ENCODE measurements around the gene CDK8. TPM values are rescaled to one million over a fixed set of nuclear protein-coding genes. Genes with fewer than 3 reads are reported as not detected.

CDK8 gene
- total RNA-seq, 2 experiments from 2014 or later = 16.8 to 22.3 TPM

DNA sequence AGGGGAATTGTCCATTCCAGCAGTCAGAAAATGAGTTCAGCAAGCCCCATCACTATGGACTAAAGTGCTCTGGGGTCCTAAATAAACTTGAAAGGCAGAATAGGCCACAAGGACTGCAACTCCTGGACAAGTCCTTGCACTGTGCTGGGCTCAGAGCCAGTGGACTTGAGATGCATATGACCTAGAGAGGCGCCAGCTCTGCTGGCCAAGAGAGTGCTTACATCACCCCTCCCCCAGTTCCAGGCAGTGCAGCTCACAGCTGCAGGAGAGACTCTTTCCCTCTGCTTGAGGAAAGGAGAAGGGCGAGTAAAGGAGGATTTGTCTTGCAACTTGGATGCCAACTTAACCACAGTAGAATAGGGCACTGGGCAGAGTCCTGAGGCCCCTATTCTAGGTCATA, 194.1 kb downstream of the CDK8 start:
- no peak overlapping the region for H3K4me2 ChIP-seq (ENCODE audit: low read length)
- H3K4me3 ChIP-seq (ENCODE audit: low read depth, low read length, poor library complexity, severe bottlenecking) = no peak overlapping the region
- BruUV-seq (replicated peaks) = no TSS peak
- H3K36me3 ChIP-seq (ENCODE audit: insufficient read depth, low read length) = no peaks in the 10 kb centered on the region
- POLR2A ChIA-PET = no interaction called here
- CTCF ChIA-PET (ENCODE audit: unreplicated experiment) = no interaction called here
- H3K4me1 ChIP-seq (ENCODE audit: insufficient read depth, low read length, poor library complexity, severe bottlenecking) = no peaks in the 10 kb centered on the region
- H3K9me2 ChIP-seq (ENCODE audit: insufficient read depth, low read length) = no peaks in the 10 kb centered on the region
- DNase-seq (ENCODE audit: low spot score) = no peak
- no peak for TF ChIP-seq EZH2phosphoT487 (IDR thresholded peaks at IDR 0.05; ENCODE audit: borderline replicate concordance, low read depth, low read length)
- TF ChIP-seq, protein P1, sequence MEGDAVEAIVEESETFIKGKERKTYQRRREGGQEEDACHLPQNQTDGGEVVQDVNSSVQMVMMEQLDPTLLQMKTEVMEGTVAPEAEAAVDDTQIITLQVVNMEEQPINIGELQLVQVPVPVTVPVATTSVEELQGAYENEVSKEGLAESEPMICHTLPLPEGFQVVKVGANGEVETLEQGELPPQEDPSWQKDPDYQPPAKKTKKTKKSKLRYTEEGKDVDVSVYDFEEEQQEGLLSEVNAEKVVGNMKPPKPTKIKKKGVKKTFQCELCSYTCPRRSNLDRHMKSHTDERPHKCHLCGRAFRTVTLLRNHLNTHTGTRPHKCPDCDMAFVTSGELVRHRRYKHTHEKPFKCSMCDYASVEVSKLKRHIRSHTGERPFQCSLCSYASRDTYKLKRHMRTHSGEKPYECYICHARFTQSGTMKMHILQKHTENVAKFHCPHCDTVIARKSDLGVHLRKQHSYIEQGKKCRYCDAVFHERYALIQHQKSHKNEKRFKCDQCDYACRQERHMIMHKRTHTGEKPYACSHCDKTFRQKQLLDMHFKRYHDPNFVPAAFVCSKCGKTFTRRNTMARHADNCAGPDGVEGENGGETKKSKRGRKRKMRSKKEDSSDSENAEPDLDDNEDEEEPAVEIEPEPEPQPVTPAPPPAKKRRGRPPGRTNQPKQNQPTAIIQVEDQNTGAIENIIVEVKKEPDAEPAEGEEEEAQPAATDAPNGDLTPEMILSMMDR (conservative IDR thresholded peaks at IDR 0.05; ENCODE audit: low read length) = no peak
- no peaks in the 10 kb centered on the region for H3K79me2 ChIP-seq (ENCODE audit: insufficient read depth, low read depth, low read length)
- H3K9me3 ChIP-seq (ENCODE audit: low read length) = no peaks in the 10 kb centered on the region
- no peak overlapping the region for H2AFZ ChIP-seq (ENCODE audit: low read length)
- intact Hi-C loops (cut with micrococcal nuclease; ENCODE audit: unreplicated experiment) = no loop called here
- no peaks in the 10 kb centered on the region for H4K20me1 ChIP-seq (ENCODE audit: insufficient read depth, low read length)
- H3K27ac ChIP-seq (ENCODE audit: low read depth, low read length, poor library complexity, severe bottlenecking) = no peak overlapping the region

DNA sequence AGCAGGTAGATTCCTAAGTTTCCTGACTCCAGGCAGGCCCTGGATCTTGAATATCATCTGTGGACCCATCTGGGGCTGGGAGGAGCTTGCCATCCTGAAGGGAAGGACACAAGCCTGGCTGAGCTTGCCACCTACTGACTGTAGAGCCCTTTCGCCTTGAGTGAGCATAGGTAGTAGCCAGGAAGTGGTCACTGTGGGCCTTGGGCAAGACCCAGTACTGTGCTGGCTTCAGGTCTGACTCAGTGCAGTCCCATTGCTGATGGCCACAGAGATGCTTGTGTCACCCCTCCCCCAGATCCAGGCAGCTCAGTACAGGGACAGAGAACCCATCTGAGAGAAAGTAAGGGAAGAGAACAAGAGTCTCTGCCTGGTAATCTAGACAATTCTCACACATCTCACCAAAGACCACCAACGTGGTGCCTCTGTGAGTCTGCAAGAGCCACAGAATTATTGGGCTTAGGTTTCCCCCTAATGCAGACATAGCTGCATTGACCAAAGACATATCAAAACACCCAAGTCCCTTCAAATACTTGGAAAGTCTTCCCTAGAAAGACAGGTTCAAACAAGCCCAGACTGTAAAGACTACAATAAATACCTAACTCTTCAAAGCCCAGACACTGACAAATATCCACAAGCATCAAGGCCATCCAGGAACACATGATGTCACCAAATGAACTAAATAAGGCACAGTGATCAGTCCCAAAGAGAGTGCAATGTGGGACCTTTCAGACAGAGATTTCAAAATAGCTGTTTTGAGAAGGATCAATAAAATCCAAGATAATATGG, 195.3 kb downstream of the CDK8 start:
- Histone ChIP-seq H3K79me2 (ENCODE audit: insufficient read depth, low read depth, low read length) (no peaks in the 10 kb centered on the region), H3K27ac (ENCODE audit: low read depth, low read length, poor library complexity, severe bottlenecking) (no peak overlapping the region), H2AFZ (ENCODE audit: low read length) (no peak overlapping the region), H4K20me1 (ENCODE audit: insufficient read depth, low read length) (no peaks in the 10 kb centered on the region), H3K4me2 (ENCODE audit: low read length) (no peak overlapping the region), H3K4me1 (ENCODE audit: insufficient read depth, low read length, poor library complexity, severe bottlenecking) (no peaks in the 10 kb centered on the region), H3K4me3 (ENCODE audit: low read depth, low read length, poor library complexity, severe bottlenecking) (no peak overlapping the region), H3K9me3 (ENCODE audit: low read length) (no peaks in the 10 kb centered on the region), H3K9me2 (ENCODE audit: insufficient read depth, low read length) (no peaks in the 10 kb centered on the region), H3K36me3 (ENCODE audit: insufficient read depth, low read length) (no peaks in the 10 kb centered on the region)
- no peak for TF ChIP-seq EZH2phosphoT487 (IDR thresholded peaks at IDR 0.05; ENCODE audit: borderline replicate concordance, low read depth, low read length)
- TF ChIP-seq, protein P1 (conservative IDR thresholded peaks at IDR 0.05; ENCODE audit: low read length) = no peak
- no peak for DNase-seq (ENCODE audit: low spot score)
- BruUV-seq (replicated peaks) = no TSS peak
- CTCF ChIA-PET (ENCODE audit: unreplicated experiment) = no interaction called here
- POLR2A ChIA-PET = no interaction called here
- intact Hi-C loops (cut with micrococcal nuclease; ENCODE audit: unreplicated experiment) = no loop called here

Small RNAs within 50 kb of the gene (small RNA-seq; reads per million reads assigned to genes)
- gene RF02271 = not detected

Other genes starting within 250 kb of the CDK8 start
- gene SHISA2, start 202.1 kb upstream of the CDK8 start, total RNA-seq (2014; rRNA removed; shearing (Covaris generic)) = not detected in 2 replicates
- gene SHISA2, start 202.1 kb upstream of the CDK8 start, total RNA-seq (2022) = not detected in 2 replicates
- 20.4 and 25.6 TPM in 2 replicates for gene RNF6, start 31.8 kb upstream of the CDK8 start, total RNA-seq (2014; rRNA removed; shearing (Covaris generic))
- gene RNF6, start 31.8 kb upstream of the CDK8 start, total RNA-seq (2022) = 30.0 and 33.2 TPM in 2 replicates